ENCODE measurements around the gene DCAF12. TPM values are rescaled to one million over a fixed set of nuclear protein-coding genes. Genes with fewer than 3 reads are reported as not detected.

Gene DCAF12
- total RNA-seq, 1 experiment from 2014 or later, result 27.0 TPM

DNA sequence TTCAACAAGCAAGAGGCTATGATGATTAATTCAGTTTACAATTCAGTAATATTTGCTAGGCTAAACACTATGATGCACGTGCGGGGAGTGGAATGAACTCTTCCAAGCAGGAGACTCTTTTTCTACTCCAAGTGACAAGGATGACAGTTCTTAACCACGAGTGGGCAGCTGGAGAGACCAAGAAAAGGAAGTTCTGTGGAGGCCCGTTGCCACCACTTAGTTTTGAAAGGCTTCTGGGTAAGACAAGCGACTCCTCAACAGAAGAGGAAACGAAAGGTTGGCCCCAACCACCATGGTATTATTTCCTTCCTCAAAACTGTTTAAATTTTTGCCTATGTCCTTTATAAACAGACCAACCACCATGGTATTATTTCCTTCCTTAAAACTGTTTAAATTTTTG, 2.8 kb downstream of the DCAF12 start (continued):
- TF ChIP-seq, protein P1, sequence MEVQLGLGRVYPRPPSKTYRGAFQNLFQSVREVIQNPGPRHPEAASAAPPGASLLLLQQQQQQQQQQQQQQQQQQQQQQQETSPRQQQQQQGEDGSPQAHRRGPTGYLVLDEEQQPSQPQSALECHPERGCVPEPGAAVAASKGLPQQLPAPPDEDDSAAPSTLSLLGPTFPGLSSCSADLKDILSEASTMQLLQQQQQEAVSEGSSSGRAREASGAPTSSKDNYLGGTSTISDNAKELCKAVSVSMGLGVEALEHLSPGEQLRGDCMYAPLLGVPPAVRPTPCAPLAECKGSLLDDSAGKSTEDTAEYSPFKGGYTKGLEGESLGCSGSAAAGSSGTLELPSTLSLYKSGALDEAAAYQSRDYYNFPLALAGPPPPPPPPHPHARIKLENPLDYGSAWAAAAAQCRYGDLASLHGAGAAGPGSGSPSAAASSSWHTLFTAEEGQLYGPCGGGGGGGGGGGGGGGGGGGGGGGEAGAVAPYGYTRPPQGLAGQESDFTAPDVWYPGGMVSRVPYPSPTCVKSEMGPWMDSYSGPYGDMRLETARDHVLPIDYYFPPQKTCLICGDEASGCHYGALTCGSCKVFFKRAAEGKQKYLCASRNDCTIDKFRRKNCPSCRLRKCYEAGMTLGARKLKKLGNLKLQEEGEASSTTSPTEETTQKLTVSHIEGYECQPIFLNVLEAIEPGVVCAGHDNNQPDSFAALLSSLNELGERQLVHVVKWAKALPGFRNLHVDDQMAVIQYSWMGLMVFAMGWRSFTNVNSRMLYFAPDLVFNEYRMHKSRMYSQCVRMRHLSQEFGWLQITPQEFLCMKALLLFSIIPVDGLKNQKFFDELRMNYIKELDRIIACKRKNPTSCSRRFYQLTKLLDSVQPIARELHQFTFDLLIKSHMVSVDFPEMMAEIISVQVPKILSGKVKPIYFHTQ (CRISPR knock-in tag; IDR thresholded peaks at IDR 0.05), result no peak
- TF ChIP-seq, protein P2, sequence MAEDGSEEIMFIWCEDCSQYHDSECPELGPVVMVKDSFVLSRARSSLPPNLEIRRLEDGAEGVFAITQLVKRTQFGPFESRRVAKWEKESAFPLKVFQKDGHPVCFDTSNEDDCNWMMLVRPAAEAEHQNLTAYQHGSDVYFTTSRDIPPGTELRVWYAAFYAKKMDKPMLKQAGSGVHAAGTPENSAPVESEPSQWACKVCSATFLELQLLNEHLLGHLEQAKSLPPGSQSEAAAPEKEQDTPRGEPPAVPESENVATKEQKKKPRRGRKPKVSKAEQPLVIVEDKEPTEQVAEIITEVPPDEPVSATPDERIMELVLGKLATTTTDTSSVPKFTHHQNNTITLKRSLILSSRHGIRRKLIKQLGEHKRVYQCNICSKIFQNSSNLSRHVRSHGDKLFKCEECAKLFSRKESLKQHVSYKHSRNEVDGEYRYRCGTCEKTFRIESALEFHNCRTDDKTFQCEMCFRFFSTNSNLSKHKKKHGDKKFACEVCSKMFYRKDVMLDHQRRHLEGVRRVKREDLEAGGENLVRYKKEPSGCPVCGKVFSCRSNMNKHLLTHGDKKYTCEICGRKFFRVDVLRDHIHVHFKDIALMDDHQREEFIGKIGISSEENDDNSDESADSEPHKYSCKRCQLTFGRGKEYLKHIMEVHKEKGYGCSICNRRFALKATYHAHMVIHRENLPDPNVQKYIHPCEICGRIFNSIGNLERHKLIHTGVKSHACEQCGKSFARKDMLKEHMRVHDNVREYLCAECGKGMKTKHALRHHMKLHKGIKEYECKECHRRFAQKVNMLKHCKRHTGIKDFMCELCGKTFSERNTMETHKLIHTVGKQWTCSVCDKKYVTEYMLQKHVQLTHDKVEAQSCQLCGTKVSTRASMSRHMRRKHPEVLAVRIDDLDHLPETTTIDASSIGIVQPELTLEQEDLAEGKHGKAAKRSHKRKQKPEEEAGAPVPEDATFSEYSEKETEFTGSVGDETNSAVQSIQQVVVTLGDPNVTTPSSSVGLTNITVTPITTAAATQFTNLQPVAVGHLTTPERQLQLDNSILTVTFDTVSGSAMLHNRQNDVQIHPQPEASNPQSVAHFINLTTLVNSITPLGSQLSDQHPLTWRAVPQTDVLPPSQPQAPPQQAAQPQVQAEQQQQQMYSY (CRISPR knock-in tag; IDR thresholded peaks at IDR 0.05), result no peak
- TF ChIP-seq, protein P3, sequence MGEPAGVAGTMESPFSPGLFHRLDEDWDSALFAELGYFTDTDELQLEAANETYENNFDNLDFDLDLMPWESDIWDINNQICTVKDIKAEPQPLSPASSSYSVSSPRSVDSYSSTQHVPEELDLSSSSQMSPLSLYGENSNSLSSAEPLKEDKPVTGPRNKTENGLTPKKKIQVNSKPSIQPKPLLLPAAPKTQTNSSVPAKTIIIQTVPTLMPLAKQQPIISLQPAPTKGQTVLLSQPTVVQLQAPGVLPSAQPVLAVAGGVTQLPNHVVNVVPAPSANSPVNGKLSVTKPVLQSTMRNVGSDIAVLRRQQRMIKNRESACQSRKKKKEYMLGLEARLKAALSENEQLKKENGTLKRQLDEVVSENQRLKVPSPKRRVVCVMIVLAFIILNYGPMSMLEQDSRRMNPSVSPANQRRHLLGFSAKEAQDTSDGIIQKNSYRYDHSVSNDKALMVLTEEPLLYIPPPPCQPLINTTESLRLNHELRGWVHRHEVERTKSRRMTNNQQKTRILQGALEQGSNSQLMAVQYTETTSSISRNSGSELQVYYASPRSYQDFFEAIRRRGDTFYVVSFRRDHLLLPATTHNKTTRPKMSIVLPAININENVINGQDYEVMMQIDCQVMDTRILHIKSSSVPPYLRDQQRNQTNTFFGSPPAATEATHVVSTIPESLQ (CRISPR knock-in tag; IDR thresholded peaks at IDR 0.05), result no peak
- TF ChIP-seq, protein P4, sequence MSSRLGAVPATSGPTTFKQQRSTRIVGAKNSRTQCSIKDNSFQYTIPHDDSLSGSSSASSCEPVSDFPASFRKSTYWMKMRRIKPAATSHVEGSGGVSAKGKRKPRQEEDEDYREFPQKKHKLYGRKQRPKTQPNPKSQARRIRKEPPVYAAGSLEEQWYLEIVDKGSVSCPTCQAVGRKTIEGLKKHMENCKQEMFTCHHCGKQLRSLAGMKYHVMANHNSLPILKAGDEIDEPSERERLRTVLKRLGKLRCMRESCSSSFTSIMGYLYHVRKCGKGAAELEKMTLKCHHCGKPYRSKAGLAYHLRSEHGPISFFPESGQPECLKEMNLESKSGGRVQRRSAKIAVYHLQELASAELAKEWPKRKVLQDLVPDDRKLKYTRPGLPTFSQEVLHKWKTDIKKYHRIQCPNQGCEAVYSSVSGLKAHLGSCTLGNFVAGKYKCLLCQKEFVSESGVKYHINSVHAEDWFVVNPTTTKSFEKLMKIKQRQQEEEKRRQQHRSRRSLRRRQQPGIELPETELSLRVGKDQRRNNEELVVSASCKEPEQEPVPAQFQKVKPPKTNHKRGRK (CRISPR knock-in tag; IDR thresholded peaks at IDR 0.05; ENCODE audit: borderline replicate concordance), result no peak
- no peak for TF ChIP-seq GTF2I (CRISPR knock-in tag; conservative IDR thresholded peaks at IDR 0.05)
- no peak for TF ChIP-seq TEAD1 (CRISPR knock-in tag; IDR thresholded peaks at IDR 0.05)
- TF ChIP-seq ZNF219 (CRISPR knock-in tag; IDR thresholded peaks at IDR 0.05; ENCODE audit: borderline replicate concordance), result no peak
- no peak for TF ChIP-seq NFATC4 (CRISPR knock-in tag; IDR thresholded peaks at IDR 0.05)
- no peak for TF ChIP-seq JUN (CRISPR knock-in tag; IDR thresholded peaks at IDR 0.05)
- TF ChIP-seq, protein P5, sequence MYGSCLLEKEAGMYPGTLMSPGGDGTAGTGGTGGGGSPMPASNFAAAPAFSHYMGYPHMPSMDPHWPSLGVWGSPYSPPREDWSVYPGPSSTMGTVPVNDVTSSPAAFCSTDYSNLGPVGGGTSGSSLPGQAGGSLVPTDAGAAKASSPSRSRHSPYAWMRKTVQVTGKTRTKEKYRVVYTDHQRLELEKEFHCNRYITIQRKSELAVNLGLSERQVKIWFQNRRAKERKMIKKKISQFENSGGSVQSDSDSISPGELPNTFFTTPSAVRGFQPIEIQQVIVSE (CRISPR knock-in tag; IDR thresholded peaks at IDR 0.05; ENCODE audit: borderline replicate concordance), result no peak
- TF ChIP-seq, protein P6, sequence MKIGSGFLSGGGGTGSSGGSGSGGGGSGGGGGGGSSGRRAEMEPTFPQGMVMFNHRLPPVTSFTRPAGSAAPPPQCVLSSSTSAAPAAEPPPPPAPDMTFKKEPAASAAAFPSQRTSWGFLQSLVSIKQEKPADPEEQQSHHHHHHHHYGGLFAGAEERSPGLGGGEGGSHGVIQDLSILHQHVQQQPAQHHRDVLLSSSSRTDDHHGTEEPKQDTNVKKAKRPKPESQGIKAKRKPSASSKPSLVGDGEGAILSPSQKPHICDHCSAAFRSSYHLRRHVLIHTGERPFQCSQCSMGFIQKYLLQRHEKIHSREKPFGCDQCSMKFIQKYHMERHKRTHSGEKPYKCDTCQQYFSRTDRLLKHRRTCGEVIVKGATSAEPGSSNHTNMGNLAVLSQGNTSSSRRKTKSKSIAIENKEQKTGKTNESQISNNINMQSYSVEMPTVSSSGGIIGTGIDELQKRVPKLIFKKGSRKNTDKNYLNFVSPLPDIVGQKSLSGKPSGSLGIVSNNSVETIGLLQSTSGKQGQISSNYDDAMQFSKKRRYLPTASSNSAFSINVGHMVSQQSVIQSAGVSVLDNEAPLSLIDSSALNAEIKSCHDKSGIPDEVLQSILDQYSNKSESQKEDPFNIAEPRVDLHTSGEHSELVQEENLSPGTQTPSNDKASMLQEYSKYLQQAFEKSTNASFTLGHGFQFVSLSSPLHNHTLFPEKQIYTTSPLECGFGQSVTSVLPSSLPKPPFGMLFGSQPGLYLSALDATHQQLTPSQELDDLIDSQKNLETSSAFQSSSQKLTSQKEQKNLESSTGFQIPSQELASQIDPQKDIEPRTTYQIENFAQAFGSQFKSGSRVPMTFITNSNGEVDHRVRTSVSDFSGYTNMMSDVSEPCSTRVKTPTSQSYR (CRISPR knock-in tag; IDR thresholded peaks at IDR 0.05), result no peak

DNA sequence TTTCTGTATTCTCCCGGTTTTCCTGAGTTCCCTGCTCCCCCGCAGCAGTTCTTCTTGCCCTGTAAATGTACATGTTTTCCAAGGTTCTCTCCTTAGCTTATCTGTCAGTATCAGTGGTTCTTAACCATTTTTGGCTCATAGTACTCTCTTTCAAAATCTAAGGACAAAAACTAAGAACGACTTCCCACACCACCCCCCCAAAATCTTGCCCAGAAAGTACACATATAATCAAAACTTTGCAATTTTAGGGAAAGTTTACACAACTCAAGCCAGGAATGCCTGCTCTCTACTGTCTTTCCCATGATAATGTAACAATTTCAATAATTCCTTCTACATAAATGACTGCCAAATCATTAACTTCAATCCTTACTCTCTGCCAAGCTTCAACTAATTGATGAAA, 4.5 kb downstream of the DCAF12 start:
- no peak for ATAC-seq
- CTCF ChIA-PET, result interaction anchor here (1.1 kb wide), 1 partner anchor 18 kb away, joined by 3 read pairs; no protein-coding TSS in a partner anchor
- H3K36me3 Mint-ChIP-seq, result peaks cover 44% of the 10 kb centered on the region
- peaks cover 12% of the 10 kb centered on the region for H3K4me1 Mint-ChIP-seq
- H3K9me3 Mint-ChIP-seq, result no peaks in the 10 kb centered on the region
- POLR2A ChIA-PET, result no interaction called here
- H3K4me3 Mint-ChIP-seq, result no peak overlapping the region
- no peak for TF ChIP-seq IRF2 (CRISPR knock-in tag; IDR thresholded peaks at IDR 0.05; ENCODE audit: borderline replicate concordance, low read depth)
- no peak for TF ChIP-seq NFATC4 (CRISPR knock-in tag; IDR thresholded peaks at IDR 0.05)
- TF ChIP-seq TCF7 (CRISPR knock-in tag; IDR thresholded peaks at IDR 0.05; ENCODE audit: low read depth), result no peak
- TF ChIP-seq, protein P7, sequence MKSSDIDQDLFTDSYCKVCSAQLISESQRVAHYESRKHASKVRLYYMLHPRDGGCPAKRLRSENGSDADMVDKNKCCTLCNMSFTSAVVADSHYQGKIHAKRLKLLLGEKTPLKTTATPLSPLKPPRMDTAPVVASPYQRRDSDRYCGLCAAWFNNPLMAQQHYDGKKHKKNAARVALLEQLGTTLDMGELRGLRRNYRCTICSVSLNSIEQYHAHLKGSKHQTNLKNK (CRISPR knock-in tag; IDR thresholded peaks at IDR 0.05), result no peak
- TF ChIP-seq, protein P8, sequence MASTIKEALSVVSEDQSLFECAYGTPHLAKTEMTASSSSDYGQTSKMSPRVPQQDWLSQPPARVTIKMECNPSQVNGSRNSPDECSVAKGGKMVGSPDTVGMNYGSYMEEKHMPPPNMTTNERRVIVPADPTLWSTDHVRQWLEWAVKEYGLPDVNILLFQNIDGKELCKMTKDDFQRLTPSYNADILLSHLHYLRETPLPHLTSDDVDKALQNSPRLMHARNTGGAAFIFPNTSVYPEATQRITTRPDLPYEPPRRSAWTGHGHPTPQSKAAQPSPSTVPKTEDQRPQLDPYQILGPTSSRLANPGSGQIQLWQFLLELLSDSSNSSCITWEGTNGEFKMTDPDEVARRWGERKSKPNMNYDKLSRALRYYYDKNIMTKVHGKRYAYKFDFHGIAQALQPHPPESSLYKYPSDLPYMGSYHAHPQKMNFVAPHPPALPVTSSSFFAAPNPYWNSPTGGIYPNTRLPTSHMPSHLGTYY (CRISPR knock-in tag; IDR thresholded peaks at IDR 0.05), result no peak
- TF ChIP-seq JAZF1 (CRISPR knock-in tag; IDR thresholded peaks at IDR 0.05), result no peak
- TF ChIP-seq FOXJ3 (CRISPR knock-in tag; IDR thresholded peaks at IDR 0.05; ENCODE audit: borderline replicate concordance), result no peak
- TF ChIP-seq, protein P9, sequence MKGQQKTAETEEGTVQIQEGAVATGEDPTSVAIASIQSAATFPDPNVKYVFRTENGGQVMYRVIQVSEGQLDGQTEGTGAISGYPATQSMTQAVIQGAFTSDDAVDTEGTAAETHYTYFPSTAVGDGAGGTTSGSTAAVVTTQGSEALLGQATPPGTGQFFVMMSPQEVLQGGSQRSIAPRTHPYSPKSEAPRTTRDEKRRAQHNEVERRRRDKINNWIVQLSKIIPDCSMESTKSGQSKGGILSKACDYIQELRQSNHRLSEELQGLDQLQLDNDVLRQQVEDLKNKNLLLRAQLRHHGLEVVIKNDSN (CRISPR knock-in tag; IDR thresholded peaks at IDR 0.05), result no peak
- no peak for TF ChIP-seq ZNF671 (CRISPR knock-in tag; IDR thresholded peaks at IDR 0.05)
- H3K27me3 Mint-ChIP-seq (ENCODE audit: low read depth), result no peaks in the 10 kb centered on the region
- DNase-seq (ENCODE audit: low spot score), result no peak
- no peak overlapping the region for H3K27ac Mint-ChIP-seq

All from WTC11 (cell line).